Testis (tissue), 2 donors: ENCODE results near the gene SLC17A9.

Source experiments
- POLR2A ChIP-seq: fragments of 450-650 bp; IDR thresholded peaks from one replicate; pipeline ENCODE4 v1.6.1; 2017; ENCODE audit warnings: antibody characterized with exemption, mild to moderate bottlenecking, moderate library complexity
- TF ChIP-seq, protein P1 (sequence below), 3 experiments: fragments of 450-650 bp in 2 of 3; fragments of 200-600 bp in 1 of 3; sonication (generic) in 1 of 3; IDR thresholded peaks; one replicate each; pipeline ENCODE4 v1.5.1; 2016 to 2019; ENCODE audit warnings: antibody characterized with exemption in 3 of 3, mild to moderate bottlenecking in 2 of 3, moderate library complexity in 1 of 3

DNA sequence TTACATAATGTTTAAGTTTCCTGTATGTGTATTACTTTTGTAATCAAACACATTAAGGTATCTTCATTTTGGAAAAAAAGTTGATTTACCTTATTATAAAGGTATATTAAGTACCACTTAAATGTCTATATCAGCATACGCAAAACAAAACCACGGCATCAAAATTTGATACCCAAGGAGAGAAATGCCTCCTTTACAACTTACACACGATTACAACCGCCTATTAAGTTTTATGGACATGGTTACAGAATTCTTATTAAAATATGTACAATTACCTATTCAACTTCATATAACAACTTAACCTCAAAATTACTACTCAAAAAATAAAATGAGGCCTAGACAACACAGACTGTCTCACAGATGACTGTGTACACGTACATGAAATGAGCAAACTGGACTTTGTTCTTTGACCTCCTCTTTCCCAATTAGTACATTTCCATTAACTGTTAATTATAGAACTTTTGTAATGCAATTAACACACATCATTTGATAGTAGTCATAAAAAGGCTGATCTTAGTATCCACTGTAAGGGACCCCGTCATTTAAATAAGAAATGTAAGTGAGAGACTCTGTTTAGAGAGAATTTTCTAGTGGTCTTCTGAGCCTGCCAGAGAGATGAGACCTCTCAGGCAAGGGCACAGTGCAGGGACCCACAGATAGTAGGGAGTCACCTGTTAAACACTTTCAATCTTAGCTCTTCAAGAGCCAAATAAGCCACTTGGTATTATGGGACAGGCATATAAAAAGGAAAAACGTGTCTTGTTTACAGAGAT is 28.7 kb upstream of the SLC17A9 start:
- TF ChIP-seq, protein P1, sequence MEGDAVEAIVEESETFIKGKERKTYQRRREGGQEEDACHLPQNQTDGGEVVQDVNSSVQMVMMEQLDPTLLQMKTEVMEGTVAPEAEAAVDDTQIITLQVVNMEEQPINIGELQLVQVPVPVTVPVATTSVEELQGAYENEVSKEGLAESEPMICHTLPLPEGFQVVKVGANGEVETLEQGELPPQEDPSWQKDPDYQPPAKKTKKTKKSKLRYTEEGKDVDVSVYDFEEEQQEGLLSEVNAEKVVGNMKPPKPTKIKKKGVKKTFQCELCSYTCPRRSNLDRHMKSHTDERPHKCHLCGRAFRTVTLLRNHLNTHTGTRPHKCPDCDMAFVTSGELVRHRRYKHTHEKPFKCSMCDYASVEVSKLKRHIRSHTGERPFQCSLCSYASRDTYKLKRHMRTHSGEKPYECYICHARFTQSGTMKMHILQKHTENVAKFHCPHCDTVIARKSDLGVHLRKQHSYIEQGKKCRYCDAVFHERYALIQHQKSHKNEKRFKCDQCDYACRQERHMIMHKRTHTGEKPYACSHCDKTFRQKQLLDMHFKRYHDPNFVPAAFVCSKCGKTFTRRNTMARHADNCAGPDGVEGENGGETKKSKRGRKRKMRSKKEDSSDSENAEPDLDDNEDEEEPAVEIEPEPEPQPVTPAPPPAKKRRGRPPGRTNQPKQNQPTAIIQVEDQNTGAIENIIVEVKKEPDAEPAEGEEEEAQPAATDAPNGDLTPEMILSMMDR (IDR thresholded peaks at IDR 0.05), result no peak
- TF ChIP-seq POLR2A, result no peak
